Astrocyte (in vitro differentiated cells and primary cell): ENCODE measurements around the gene GSN.

ENCODE experiments used
- EZH2 ChIP-seq: IDR thresholded peaks from 2 replicates; pipeline ENCODE4 v1.6.1; 2012; ENCODE audit warnings: mild to moderate bottlenecking, low read length, inconsistent platforms; ENCODE audit not compliant: insufficient read depth
- TF ChIP-seq, protein P1 (sequence below): IDR thresholded peaks from 2 replicates; pipeline ENCODE4 v1.5.1; 2011; ENCODE audit warnings: low read depth, mild to moderate bottlenecking, inconsistent platforms, low read length, moderate library complexity; ENCODE audit not compliant: insufficient read depth

DNA sequence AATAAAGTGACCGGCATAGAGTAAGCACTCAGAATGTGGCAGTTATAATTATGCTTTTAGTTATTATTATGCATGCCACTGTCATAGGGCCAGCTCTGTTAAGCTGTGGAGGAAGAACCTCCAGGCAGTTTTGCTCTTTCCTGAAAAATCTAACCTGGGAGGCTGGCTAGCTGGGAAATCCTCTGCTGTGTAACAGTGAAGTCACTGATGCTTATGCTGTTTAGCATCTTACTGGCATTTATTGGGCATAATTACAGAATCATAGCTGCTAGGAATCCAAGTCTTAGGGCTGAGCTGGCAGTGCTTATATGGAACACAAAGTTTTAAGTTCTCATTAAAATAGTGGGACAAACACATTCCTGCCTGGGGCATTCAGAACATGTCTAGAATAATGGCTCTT, 5.5 kb upstream of the GSN start:
- TF ChIP-seq, protein P1, sequence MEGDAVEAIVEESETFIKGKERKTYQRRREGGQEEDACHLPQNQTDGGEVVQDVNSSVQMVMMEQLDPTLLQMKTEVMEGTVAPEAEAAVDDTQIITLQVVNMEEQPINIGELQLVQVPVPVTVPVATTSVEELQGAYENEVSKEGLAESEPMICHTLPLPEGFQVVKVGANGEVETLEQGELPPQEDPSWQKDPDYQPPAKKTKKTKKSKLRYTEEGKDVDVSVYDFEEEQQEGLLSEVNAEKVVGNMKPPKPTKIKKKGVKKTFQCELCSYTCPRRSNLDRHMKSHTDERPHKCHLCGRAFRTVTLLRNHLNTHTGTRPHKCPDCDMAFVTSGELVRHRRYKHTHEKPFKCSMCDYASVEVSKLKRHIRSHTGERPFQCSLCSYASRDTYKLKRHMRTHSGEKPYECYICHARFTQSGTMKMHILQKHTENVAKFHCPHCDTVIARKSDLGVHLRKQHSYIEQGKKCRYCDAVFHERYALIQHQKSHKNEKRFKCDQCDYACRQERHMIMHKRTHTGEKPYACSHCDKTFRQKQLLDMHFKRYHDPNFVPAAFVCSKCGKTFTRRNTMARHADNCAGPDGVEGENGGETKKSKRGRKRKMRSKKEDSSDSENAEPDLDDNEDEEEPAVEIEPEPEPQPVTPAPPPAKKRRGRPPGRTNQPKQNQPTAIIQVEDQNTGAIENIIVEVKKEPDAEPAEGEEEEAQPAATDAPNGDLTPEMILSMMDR = no peak
- no peak for TF ChIP-seq EZH2
